Measurements from ENCODE around the gene NCCRP1.

DNA sequence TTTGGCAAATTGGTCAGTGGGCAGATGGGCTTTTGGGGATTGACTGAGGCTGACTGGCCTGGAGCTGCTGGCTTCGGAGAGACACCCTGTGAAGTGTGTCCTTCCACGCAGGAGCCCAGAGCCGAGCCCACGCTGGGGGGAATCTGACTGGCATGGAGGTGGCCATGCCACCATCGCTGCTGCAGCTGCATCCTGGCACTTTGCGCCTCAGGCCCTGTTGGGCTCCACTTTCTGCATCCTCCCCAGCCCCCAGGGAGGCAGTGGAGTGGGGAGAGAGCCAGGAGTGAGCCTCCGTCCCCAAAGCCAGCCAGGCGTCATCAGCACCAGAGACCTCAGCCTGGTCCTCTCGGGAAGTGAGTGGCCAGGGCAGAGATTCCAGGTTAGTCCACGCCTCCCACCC, 17.0 kb upstream of the NCCRP1 start:
- TF ChIP-seq, protein P1, sequence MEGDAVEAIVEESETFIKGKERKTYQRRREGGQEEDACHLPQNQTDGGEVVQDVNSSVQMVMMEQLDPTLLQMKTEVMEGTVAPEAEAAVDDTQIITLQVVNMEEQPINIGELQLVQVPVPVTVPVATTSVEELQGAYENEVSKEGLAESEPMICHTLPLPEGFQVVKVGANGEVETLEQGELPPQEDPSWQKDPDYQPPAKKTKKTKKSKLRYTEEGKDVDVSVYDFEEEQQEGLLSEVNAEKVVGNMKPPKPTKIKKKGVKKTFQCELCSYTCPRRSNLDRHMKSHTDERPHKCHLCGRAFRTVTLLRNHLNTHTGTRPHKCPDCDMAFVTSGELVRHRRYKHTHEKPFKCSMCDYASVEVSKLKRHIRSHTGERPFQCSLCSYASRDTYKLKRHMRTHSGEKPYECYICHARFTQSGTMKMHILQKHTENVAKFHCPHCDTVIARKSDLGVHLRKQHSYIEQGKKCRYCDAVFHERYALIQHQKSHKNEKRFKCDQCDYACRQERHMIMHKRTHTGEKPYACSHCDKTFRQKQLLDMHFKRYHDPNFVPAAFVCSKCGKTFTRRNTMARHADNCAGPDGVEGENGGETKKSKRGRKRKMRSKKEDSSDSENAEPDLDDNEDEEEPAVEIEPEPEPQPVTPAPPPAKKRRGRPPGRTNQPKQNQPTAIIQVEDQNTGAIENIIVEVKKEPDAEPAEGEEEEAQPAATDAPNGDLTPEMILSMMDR (IDR thresholded peaks at IDR 0.05): no peak
- no peak for TF ChIP-seq POLR2A (IDR thresholded peaks at IDR 0.05)

Measured in gastroesophageal sphincter (tissue), 3 donors.